H9 (cell line): ENCODE results near the gene LRPPRC. TPM values are rescaled to one million over a fixed set of nuclear protein-coding genes. Genes with fewer than 3 reads are reported as not detected.

ENCODE experiments used
- DNase-seq: peaks from one replicate; pipeline ENCODE4 v3.0.0-alpha.2; 2017
- H2AFZ ChIP-seq: one replicate; pipeline ENCODE4 v1.6.1; 2013; ENCODE audit warnings: mild to moderate bottlenecking, low read length, control low read depth, moderate library complexity
- H2AK5ac ChIP-seq: 2 replicates; pipeline ENCODE4 v1.6.1; 2013; ENCODE audit warnings: low read length, control low read depth, mixed read lengths; ENCODE audit not compliant: insufficient read length
- H2BK120ac ChIP-seq: one replicate; pipeline ENCODE4 v1.6.1; 2013; ENCODE audit warnings: low read depth, mild to moderate bottlenecking, low read length, control low read depth, inconsistent platforms; ENCODE audit not compliant: poor library complexity, severe bottlenecking
- H2BK12ac ChIP-seq: 2 replicates; pipeline ENCODE4 v1.6.1; 2013; ENCODE audit warnings: low read length, control low read depth, mixed read lengths, low read depth; ENCODE audit not compliant: insufficient read length
- H2BK15ac ChIP-seq: 2 replicates; pipeline ENCODE4 v1.6.1; 2013; ENCODE audit warnings: low read depth, low read length, control low read depth
- H2BK20ac ChIP-seq: one replicate; pipeline ENCODE4 v1.6.1; 2013; ENCODE audit warnings: low read depth, mild to moderate bottlenecking, low read length, control low read depth, inconsistent platforms; ENCODE audit not compliant: poor library complexity, severe bottlenecking
- H2BK5ac ChIP-seq: 2 replicates; pipeline ENCODE4 v1.6.1; 2013; ENCODE audit warnings: low read length, control low read depth, mixed read lengths; ENCODE audit not compliant: insufficient read length
- H3K14ac ChIP-seq: 2 replicates; pipeline ENCODE4 v1.6.1; 2013; ENCODE audit warnings: low read length, control low read depth; ENCODE audit not compliant: insufficient read depth
- H3K18ac ChIP-seq: 2 replicates; pipeline ENCODE4 v1.6.1; 2013; ENCODE audit warnings: low read depth, mild to moderate bottlenecking, mixed read lengths, low read length, control low read depth; ENCODE audit not compliant: insufficient read length
- H3K23ac ChIP-seq: 2 replicates; pipeline ENCODE4 v1.6.1; 2013; ENCODE audit warnings: low read length, control low read depth, mixed read lengths, low read depth; ENCODE audit not compliant: insufficient read length
- H3K23me2 ChIP-seq: 2 replicates; pipeline ENCODE4 v1.6.1; 2013; ENCODE audit warnings: low read depth, mild to moderate bottlenecking, mixed read lengths, low read length, control low read depth; ENCODE audit not compliant: insufficient read length, poor library complexity, severe bottlenecking
- H3K27ac ChIP-seq: 2 replicates; pipeline ENCODE4 v1.5.1; 2013; ENCODE audit warnings: low read length, control low read depth, mixed read lengths, low read depth; ENCODE audit not compliant: insufficient read length
- H3K27me3 ChIP-seq: 2 replicates; pipeline ENCODE4 v1.6.1; 2013; ENCODE audit warnings: low read length, control low read depth, inconsistent platforms; ENCODE audit not compliant: insufficient read depth
- H3K4ac ChIP-seq: 2 replicates; pipeline ENCODE4 v1.6.1; 2013; ENCODE audit warnings: low read depth, mild to moderate bottlenecking, control low read depth, inconsistent platforms, low read length, moderate library complexity
- H3K4me1 ChIP-seq: 2 replicates; pipeline ENCODE4 v1.6.1; 2013; ENCODE audit warnings: low read length, control low read depth, inconsistent platforms; ENCODE audit not compliant: insufficient read depth
- H3K4me2 ChIP-seq: 2 replicates; pipeline ENCODE4 v1.6.1; 2013; ENCODE audit warnings: low read length, control low read depth, mixed read lengths; ENCODE audit not compliant: insufficient read length, insufficient read depth
- H3K56ac ChIP-seq: 2 replicates; pipeline ENCODE4 v1.6.1; 2013; ENCODE audit warnings: low read depth, mild to moderate bottlenecking, mixed read lengths, low read length, control low read depth; ENCODE audit not compliant: insufficient read length
- H3K79me1 ChIP-seq: 2 replicates; pipeline ENCODE4 v1.6.1; 2013; ENCODE audit warnings: low read depth, mild to moderate bottlenecking, moderate library complexity, low read length, control low read depth, inconsistent platforms; ENCODE audit not compliant: insufficient read depth, poor library complexity, severe bottlenecking
- H3K79me2 ChIP-seq: 2 replicates; pipeline ENCODE4 v1.6.1; 2013; ENCODE audit warnings: low read length, control low read depth, inconsistent platforms; ENCODE audit not compliant: insufficient read depth
- H3K9ac ChIP-seq: 2 replicates; pipeline ENCODE4 v1.6.1; 2013; ENCODE audit warnings: low read length, control low read depth, mixed read lengths; ENCODE audit not compliant: insufficient read length; ENCODE audit errors: extremely low read depth
- H3K9me3 ChIP-seq: one replicate; pipeline ENCODE4 v1.6.1; 2013; ENCODE audit warnings: low read depth, low read length, inconsistent platforms; ENCODE audit not compliant: control insufficient read depth
- H3T11ph ChIP-seq: one replicate; pipeline ENCODE4 v1.6.1; 2013; ENCODE audit warnings: mild to moderate bottlenecking, low read length, control low read depth, inconsistent platforms
- H4K20me1 ChIP-seq: one replicate; pipeline ENCODE4 v1.6.1; 2013; ENCODE audit not compliant: control insufficient read depth, insufficient read length, insufficient read depth
- H4K5ac ChIP-seq: 2 replicates; pipeline ENCODE4 v1.6.1; 2013; ENCODE audit warnings: low read depth, mild to moderate bottlenecking, mixed read lengths, low read length, control low read depth; ENCODE audit not compliant: insufficient read length
- H4K8ac ChIP-seq: replicated peaks from 2 replicates; pipeline ENCODE4 v1.6.1; 2013; ENCODE audit warnings: low read length, control low read depth, mixed read lengths, low read depth; ENCODE audit not compliant: insufficient read length
- H4K91ac ChIP-seq: 2 replicates; pipeline ENCODE4 v1.6.1; 2013; ENCODE audit warnings: low read depth, mild to moderate bottlenecking, moderate library complexity, mixed read lengths, low read length, control low read depth; ENCODE audit not compliant: insufficient read length
- H3K27ac Mint-ChIP-seq, 3 experiments: 2 replicates in 2 of 3; 3 replicates in 1 of 3; pipeline ENCODE4 v1.8.0; 2020 to 2021; ENCODE audit warnings: mixed read lengths in 3 of 3, mild to moderate bottlenecking in 1 of 3, moderate library complexity in 1 of 3
- H3K27me3 Mint-ChIP-seq: 2 replicates; pipeline ENCODE4 v1.8.0; 2021; ENCODE audit warnings: low read depth, mild to moderate bottlenecking, moderate library complexity, mixed read lengths
- H3K36me3 Mint-ChIP-seq, 3 experiments: 2 replicates in 2 of 3; 3 replicates in 1 of 3; pipeline ENCODE4 v1.8.0; 2020 to 2021; ENCODE audit warnings: low read depth in 3 of 3, mixed read lengths in 3 of 3; ENCODE audit not compliant: insufficient read depth in 1 of 3
- H3K4me1 Mint-ChIP-seq, 2 experiments: 2 replicates each; pipeline ENCODE4 v1.8.0; 2020; ENCODE audit warnings: mixed read lengths in 2 of 2
- H3K4me3 Mint-ChIP-seq, 2 experiments: 2 replicates in 1 of 2; 3 replicates in 1 of 2; pipeline ENCODE4 v1.8.0; 2020 to 2021; ENCODE audit warnings: mild to moderate bottlenecking in 2 of 2, mixed read lengths in 2 of 2, moderate library complexity in 1 of 2
- H3K9me3 Mint-ChIP-seq, 2 experiments: 2 replicates in 1 of 2; 3 replicates in 1 of 2; pipeline ENCODE4 v1.8.0; 2020; ENCODE audit warnings: mild to moderate bottlenecking in 2 of 2, mixed read lengths in 2 of 2, moderate library complexity in 1 of 2
- WGBS: extraction: QIAGEN DNeasy Blood & Tissue Kit; methylation state at CpG from one replicate; pipeline ENCODE4 v1.1.7; 2013; ENCODE audit warnings: missing lambda C conversion rate, low lambda C conversion rate, mixed read lengths; ENCODE audit not compliant: insufficient read length; ENCODE audit errors: extremely low coverage; 5-methylcytosine and 5-hydroxymethylcytosine counted together
- total RNA-seq: library from RNA; stranded (reverse); gene quantifications from 2 replicates; pipeline ENCODE4 v1.2.1, GENCODE V29; 2021
- TF ChIP-seq, protein P1 (sequence below): fragments of 200-600 bp; sonication (generic); conservative IDR thresholded peaks from 3 replicates; pipeline ENCODE4 v1.8.0; 2021; ENCODE audit warnings: antibody characterized with exemption, mild to moderate bottlenecking

LRPPRC gene
- total RNA-seq, 1 experiment from 2014 or later, result 182 TPM

- Histone ChIP-seq H3T11ph (no peak overlapping the region), H2BK20ac (no peak overlapping the region), H3K9ac (no peak overlapping the region), H3K56ac (no peak overlapping the region), H2BK5ac (no peak overlapping the region), H4K5ac (no peak overlapping the region), H3K23ac (no peak overlapping the region), H2BK15ac (no peak overlapping the region), H3K27ac (no peak overlapping the region), H3K79me1 (no peaks in the 10 kb centered on the region), H3K18ac (no peak overlapping the region), H3K9me3 (no peaks in the 10 kb centered on the region), H3K23me2 (no peaks in the 10 kb centered on the region), H3K79me2 (no peaks in the 10 kb centered on the region), H2AK5ac (no peak overlapping the region), H4K91ac (no peak overlapping the region), H2AFZ (no peak overlapping the region), H3K4me2 (no peak overlapping the region), H3K4ac (no peak overlapping the region), H2BK120ac (no peak overlapping the region), H4K20me1 (no peaks in the 10 kb centered on the region), H4K8ac (no peak overlapping the region), H3K27me3 (no peaks in the 10 kb centered on the region), H2BK12ac (no peak overlapping the region), H3K4me1 (no peaks in the 10 kb centered on the region), H3K14ac (no peak overlapping the region)
- Mint-ChIP-seq H3K4me3 (no peak overlapping the region), H3K9me3 (no peaks in the 10 kb centered on the region), H3K27ac (no peak overlapping the region), H3K36me3 (no peaks in the 10 kb centered on the region), H3K4me1 (no peaks in the 10 kb centered on the region), H3K27me3 (peaks cover 7% of the 10 kb centered on the region; the same call in 1 of the 2 replicates)
- no CpG with 5 or more reads among the region's 5 CpGs for WGBS
- no peak for DNase-seq
- TF ChIP-seq, protein P1, sequence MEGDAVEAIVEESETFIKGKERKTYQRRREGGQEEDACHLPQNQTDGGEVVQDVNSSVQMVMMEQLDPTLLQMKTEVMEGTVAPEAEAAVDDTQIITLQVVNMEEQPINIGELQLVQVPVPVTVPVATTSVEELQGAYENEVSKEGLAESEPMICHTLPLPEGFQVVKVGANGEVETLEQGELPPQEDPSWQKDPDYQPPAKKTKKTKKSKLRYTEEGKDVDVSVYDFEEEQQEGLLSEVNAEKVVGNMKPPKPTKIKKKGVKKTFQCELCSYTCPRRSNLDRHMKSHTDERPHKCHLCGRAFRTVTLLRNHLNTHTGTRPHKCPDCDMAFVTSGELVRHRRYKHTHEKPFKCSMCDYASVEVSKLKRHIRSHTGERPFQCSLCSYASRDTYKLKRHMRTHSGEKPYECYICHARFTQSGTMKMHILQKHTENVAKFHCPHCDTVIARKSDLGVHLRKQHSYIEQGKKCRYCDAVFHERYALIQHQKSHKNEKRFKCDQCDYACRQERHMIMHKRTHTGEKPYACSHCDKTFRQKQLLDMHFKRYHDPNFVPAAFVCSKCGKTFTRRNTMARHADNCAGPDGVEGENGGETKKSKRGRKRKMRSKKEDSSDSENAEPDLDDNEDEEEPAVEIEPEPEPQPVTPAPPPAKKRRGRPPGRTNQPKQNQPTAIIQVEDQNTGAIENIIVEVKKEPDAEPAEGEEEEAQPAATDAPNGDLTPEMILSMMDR, result no peak
Measured at GRCh38 chr2:43846140-43846793, 149.5 kb downstream of the LRPPRC start.
